Embryonic facial prominence (tissue), 1 donor: ENCODE data around the gene AANAT.

Experiments used
- DNase-seq: peaks from one replicate; pipeline ENCODE4 v3.0.0-alpha.2; 2016; ENCODE audit errors: extremely low spot score

Gene AANAT

DNA sequence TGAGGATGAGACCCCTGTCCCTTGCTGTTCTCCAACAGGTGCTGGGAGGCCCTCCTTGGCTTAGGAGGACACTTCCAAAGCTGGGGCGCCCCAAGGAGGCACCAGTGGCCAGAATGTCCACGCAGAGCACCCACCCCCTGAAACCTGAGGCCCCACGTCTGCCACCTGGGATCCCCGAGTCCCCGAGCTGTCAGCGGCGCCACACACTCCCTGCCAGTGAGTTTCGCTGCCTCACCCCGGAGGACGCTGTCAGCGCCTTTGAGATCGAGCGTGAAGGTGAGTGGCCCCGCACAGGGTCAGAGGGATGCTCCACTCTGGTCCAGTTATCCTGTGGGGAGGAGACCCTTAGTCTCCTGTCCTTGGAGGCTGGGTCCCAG is 1.2 kb downstream of the AANAT start:
- DNase-seq: no peak

DNA sequence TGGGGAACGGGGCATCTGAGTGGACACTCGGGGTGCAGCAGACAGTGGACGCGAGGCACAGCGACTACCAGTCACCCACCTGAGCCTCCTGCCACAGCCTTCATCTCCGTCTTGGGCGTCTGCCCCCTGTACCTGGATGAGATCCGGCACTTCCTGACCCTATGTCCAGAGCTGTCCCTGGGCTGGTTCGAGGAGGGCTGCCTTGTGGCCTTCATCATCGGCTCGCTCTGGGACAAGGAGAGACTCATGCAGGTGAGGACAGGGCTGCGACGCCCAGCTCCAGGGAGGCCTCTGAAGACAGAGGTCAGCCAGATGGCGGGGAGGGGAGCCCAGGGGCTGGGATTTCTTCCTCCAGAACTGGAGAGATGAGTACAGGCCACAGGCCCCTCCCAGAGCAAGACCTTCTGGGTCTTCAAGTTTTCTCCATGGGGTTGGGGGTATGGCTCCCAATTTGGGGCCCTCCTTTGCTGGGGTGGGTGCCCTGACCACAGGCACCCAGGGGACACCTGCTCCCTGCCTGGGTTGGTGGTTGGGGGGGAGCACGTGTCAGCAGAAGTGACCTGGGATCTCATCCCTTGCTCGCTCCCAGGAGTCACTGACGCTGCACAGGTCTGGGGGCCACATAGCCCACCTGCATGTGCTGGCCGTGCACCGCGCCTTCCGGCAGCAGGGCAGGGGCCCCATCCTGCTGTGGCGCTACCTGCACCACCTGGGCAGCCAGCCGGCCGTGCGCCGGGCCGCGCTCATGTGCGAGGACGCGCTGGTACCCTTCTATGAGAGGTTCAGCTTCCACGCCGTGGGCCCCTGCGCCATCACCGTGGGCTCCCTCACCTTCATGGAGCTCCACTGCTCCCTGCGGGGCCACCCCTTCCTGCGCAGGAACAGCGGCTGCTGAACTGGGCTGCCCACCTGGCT is 1.9 kb downstream of the AANAT start:
- DNase-seq: no peak

- DNase-seq: no peak
These were observed 2.8 kb downstream of the AANAT start for GRCh38 chr17:76469991-76470739.

GRCh38 chr17:76471498-76472257 is 4.3 kb downstream of the AANAT start:
- DNase-seq: no peak

- DNase-seq: no peak
These were observed 4.8 kb downstream of the AANAT start for GRCh38 chr17:76472258-76472645.

GRCh38 chr17:76472726-76473125 is 5.3 kb downstream of the AANAT start:
- no peak for DNase-seq

- DNase-seq: no peak
These were observed 6.2 kb downstream of the AANAT start for GRCh38 chr17:76473541-76473985.

DNA sequence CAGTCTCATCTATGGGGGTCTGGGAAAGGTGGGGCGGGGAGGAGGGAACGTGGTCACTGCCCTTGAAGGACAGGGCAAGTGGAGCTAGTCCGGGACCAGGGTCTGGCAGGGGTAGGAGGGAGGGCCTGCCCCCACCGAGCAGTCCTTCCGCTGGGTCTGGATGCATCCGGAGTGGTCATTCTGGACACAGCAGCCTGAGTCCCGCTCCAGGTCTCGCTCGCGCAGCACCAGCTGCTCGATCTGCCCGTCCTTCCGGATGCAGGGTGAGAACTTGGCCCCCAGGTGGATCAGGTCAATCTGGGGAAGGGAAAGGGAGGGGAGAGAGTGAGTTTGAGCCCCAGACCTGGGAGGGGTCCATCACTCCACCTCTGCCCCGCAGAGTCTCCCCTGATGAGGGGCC is 6.8 kb downstream of the AANAT start:
- DNase-seq: no peak

DNA sequence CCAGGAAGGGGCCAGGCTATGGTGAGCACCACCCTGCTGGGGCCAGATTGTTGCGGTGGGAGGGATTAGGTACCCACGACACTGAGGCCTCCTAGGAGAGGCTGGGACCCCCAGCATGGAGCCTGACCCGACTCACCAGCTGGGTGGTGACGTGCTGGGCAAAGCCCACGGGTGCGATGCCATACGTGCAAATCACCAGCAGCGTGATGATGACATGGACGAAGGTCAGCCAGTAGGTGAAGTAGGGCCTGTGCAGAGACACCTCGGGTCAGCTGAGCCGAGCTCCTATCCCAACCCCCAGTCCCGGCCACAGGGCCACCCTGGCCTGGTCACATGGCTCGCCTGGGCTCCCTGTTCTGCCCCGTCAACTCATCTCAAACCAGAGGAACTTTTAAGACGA is 7.5 kb downstream of the AANAT start:
- DNase-seq: no peak

DNA sequence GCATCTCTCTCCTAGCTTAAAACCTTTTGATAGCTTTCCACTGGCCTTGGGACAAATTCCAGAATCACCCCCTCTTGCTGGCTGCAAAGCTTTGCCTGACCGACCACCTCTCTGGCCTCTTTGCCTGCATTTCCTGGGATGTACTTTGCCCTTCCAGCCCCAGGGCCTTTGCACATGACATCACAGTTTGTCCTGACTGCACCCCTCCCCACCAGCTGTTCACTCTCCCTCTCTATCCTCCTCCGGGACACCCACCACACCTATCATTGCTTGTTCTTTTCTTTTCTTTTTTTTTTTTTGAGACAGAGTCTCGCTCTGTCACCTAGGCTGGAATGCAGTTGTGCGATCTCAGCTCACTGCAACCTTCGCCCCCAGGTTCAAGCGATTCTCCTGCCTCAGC is 7.9 kb downstream of the AANAT start:
- no peak for DNase-seq

GRCh38 chr17:76476736-76477135 is 9.3 kb downstream of the AANAT start:
- no peak for DNase-seq

DNA sequence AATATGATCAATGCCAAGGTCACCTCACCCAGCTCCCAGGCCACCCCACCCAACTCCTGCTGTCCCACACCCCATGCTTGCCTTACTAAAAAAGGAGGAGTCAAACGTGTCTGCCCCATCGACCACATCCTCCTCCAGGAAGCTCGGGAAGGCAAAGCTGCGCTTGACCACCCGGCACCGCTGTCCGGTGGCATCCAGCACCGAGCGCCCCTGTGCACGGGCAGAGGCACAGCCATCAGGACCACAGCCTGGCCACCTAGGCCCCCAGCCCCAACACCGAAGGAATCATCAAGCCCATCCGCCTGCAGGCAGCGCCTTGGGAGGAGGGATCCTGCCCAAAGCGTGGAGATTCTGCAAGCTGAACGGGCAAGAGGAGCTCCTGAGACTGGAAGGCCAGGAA is 10.2 kb downstream of the AANAT start:
- no peak for DNase-seq

DNA sequence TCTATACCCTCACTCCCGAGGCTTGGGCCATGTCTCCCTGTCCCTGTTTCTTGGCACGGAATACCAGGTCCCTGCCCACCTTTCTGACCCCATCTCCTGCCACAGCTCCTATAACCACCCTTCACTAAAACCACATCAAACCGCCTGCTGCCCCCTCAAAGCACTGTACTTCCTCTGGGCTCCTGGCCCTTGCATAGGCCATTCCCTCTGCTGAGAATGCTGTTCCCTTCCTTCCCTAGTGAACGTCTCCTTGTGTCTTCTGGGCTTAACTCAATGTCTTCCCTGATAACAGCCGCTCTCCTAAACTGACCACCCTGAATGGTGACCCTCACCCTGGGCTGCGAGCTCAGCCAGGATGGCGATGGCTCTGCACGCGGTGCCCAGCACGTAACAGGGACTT is 10.7 kb downstream of the AANAT start:
- DNase-seq: no peak

DNA sequence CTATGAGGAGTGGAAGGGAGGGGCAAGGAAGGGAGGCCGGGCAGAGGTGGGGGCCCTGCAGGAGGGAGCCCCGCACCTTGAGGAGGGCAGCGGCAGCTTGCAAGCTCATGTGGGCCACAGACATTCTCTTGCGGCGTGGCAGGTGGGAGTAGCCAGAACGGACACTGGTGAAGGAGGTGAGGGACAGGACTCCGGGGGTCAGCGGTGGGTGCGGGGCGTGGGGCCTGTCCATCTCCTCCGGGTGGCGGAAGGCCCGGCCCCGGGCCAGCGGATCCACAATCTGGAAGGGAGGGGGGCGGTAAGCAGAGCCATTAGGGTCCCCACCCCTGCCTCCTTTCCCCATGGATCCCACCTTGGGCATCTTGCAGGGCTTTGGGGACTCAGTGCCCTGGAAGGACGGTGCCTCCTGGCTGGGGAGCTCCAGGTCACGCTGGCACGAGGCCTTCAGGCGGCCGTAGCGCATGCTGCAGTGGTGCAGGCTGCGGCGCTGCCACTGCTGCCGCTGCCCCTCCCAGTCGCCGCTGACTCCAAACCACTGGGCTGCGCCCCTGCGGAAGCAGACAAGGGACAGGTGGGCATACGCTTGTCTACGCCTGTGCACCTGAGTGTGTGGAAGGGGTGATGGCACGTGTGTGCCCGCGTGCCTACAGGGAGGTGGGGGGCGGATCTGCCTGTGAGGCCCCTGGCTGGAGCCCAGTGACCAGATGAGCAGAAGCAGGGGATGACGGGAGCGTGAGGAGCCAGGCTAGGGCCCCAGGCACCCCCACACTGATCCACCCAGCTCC is 11.5 kb downstream of the AANAT start:
- no peak for DNase-seq

- no peak for DNase-seq
These were observed 12.2 kb downstream of the AANAT start for GRCh38 chr17:76479515-76480060.

- peak; percentile 23 for DNase-seq
These were observed 13.2 kb downstream of the AANAT start for GRCh38 chr17:76480632-76481031.

DNA sequence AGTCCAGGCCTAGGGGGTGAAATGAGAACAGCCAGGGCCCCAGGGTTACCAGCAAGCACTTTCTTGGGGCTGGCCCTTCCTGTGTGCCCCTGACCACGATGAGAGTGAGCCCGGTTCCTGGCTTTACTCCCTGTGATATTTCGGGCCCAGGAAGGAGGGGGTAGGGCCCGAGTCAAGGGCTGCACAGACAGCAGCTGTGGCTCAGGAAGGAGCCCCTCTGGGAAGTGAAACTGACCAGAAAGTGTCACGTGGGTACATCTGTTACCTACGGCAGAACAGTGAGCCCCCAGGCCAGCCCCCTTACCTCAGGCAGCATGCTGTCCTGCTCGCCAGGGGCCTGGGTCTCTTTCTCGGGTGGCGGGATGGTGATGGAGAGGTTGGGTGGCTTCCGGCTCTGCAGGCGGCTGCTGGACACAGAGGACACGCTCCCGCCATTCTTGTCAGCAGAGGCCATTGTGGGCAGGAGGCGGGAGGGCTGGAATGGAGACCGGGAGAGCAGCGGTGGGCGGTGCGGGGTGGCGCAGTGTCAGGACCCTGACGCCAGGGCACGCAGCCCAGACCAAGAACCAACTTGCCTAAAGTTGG is 13.8 kb downstream of the AANAT start:
- DNase-seq: no peak

DNA sequence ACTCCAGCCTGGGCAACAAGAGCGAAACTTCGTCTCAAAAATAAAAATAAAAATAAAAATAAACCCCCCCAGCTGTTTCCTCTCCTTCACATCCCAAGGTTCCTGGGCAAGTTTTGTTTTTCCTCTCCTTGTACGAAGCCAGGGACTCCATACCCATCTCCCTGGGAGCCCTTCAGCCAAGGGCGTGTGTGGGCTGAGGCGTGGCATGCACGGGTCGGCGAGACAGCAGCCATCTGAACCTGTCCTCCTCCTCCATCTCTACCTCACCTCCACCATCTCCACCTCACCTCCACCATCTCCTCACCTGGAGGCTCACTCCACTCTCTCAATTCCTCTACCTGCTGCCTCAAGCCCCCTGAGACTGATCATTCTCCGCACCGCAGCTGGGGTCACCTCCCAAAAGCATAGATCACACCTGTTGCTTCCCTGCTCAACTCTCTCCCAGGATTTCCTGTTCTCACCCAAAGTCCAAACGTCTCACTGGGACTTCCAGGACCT is 16.9 kb downstream of the AANAT start:
- DNase-seq: no peak

- no peak for DNase-seq
These were observed 18.2 kb downstream of the AANAT start for GRCh38 chr17:76485569-76485968.

- DNase-seq: no peak
These were observed 20.2 kb downstream of the AANAT start for GRCh38 chr17:76487451-76488192.
